GM06990 (cell line): ENCODE results near the gene PKHD1.

Experiments used
- DNase-seq: peaks from one replicate; pipeline ENCODE4 v3.0.0-alpha.2; 2011; ENCODE audit not compliant: insufficient read length; ENCODE audit errors: extremely low read depth
- H3K27me3 ChIP-seq: replicated peaks from 2 replicates; pipeline ENCODE4 v1.6.0; 2011; ENCODE audit warnings: low read length; ENCODE audit not compliant: control insufficient read depth, insufficient read depth
- H3K36me3 ChIP-seq: 2 replicates; pipeline ENCODE4 v1.5.1; 2011; ENCODE audit warnings: low read length; ENCODE audit not compliant: control insufficient read depth, insufficient read depth
- H3K4me3 ChIP-seq: replicated peaks from 2 replicates; pipeline ENCODE4 v1.5.1; 2011; ENCODE audit warnings: low read depth, mild to moderate bottlenecking, control low read depth, low read length
- TF ChIP-seq, protein P1 (sequence below): IDR thresholded peaks from 2 replicates; pipeline ENCODE4 v1.5.1; 2011; ENCODE audit warnings: low read length, control low read depth, mild to moderate bottlenecking, inconsistent platforms; ENCODE audit not compliant: insufficient read depth, poor library complexity, severe bottlenecking

Gene PKHD1

DNA sequence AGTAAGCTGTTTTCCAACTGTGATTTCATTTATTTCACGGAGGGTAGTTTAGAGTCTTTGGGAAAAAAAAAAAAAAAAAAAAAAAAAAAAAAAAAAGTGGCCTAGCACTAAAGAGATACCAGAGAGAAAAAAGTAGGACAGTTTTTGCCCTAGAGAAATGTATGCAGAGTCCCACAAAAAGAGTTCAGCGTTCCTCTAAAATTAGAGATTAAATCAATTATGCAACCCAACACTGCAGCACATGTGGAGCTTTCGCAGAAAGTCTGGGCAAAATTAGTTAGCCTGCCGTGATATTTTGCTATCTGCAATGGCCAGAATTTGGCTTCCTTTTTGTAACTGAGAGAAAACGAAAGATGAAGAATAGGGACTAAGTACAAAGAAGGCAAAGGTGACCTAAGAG lies 309.8 kb downstream of the PKHD1 start:
- TF ChIP-seq, protein P1, sequence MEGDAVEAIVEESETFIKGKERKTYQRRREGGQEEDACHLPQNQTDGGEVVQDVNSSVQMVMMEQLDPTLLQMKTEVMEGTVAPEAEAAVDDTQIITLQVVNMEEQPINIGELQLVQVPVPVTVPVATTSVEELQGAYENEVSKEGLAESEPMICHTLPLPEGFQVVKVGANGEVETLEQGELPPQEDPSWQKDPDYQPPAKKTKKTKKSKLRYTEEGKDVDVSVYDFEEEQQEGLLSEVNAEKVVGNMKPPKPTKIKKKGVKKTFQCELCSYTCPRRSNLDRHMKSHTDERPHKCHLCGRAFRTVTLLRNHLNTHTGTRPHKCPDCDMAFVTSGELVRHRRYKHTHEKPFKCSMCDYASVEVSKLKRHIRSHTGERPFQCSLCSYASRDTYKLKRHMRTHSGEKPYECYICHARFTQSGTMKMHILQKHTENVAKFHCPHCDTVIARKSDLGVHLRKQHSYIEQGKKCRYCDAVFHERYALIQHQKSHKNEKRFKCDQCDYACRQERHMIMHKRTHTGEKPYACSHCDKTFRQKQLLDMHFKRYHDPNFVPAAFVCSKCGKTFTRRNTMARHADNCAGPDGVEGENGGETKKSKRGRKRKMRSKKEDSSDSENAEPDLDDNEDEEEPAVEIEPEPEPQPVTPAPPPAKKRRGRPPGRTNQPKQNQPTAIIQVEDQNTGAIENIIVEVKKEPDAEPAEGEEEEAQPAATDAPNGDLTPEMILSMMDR = no peak
- Histone ChIP-seq H3K36me3 (no peaks in the 10 kb centered on the region), H3K4me3 (no peak overlapping the region), H3K27me3 (no peaks in the 10 kb centered on the region)
- no peak for DNase-seq

DNA sequence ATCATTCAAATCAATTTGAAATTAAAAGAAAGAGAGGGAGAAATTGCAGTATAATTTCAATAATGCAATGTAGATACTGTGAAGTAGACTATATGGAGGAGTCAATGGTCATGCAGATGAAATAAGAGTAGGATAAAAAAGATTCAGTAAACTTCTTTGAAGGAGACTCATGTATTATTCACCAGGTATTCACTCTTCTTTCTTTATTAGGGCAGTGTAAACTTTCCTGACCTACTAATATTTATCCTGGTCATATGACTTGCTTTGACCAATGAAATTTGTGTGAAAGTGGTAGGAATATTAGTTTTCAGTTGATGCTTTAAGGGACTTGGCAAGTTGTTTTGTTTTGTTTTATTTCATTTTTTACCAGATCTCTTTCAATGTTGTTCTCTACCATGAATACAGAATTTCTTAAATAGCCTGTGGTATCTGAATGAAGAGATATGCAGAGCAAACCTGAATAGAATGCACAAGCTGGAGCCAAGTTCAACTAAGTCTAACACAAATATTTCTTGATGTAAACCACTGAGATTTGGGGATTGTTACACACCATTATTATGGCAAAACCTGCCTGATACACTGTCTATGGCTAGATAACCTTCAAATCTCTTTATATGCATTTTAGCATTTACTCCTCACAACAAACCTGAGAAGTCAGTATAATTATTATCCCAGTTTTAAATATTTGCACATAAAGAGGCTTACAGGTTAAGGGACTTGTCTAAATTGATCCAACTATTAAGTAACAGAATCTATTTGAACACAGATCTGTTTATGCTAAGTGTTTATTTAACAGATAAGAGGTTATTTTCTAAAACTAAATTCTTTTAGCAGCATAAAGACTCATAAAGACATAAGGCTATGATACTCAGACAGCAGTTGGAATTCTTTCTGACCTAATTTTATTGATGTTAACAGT lies 311.2 kb downstream of the PKHD1 start:
- DNase-seq = no peak
- Histone ChIP-seq H3K36me3 (no peaks in the 10 kb centered on the region), H3K4me3 (no peak overlapping the region), H3K27me3 (no peaks in the 10 kb centered on the region)
- TF ChIP-seq, protein P1 = no peak

DNA sequence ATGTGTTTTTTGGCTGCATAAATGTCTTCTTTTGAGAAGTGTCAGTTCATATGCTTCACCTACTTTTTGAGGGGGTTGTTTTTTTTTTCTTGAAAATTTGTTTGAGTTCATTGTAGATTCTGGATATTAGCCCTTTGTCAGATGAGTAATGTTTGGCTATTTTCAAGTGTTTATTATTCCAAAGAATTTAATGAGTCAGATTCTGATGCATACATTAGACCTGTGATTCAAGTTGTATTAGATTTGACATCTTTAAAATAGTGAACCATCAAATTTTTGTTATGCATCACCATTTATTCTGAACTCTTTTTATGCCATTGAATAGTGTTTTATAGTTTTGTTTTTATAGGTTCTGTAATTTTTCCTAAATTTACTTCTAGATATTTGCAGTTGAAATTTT lies 319.3 kb downstream of the PKHD1 start:
- TF ChIP-seq, protein P1 = no peak
- H3K36me3 ChIP-seq = no peaks in the 10 kb centered on the region
- H3K4me3 ChIP-seq = no peak overlapping the region
- no peaks in the 10 kb centered on the region for H3K27me3 ChIP-seq
- DNase-seq = no peak

DNA sequence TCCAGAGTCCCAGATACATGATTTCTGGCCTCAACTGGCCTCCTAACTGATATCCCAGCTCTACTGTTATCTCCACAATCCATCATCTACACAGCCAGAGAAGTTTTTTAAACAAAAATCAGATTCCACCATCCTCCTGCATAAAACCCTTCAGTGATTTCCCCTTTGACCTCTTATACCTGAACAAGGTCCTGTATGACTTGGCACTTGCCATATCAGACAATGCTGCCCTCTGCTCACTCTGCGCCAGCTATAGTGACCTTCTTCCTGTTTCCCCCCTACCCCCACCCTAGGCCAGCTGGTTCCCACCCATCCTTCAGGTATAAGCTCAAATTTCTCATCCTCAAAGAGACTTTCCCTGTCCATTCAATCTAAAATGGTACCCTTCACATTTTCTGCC lies 322.2 kb downstream of the PKHD1 start:
- H3K27me3 ChIP-seq = no peaks in the 10 kb centered on the region

DNA sequence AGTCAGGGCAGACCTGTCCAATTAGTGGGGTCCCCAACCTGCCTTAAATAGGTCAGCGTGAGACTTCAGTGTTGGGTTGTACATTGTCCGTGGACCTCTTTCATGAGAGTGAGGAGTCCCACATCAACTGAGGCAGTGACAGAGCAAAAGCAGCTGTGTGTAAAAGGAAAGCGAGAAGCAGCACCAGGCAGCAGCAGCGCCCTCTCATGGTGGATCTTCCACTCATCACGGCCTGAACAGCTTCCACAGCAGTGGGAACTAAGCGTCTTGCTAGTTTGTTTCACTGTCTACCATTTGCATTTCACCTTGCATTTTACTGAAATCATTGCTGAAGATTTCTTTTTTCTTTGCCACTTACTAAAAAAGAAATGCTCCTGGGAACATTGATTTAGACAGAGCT lies 333.8 kb downstream of the PKHD1 start:
- TF ChIP-seq, protein P1 = peak; percentile 77
- Histone ChIP-seq H3K4me3 (no peak overlapping the region), H3K36me3 (no peaks in the 10 kb centered on the region), H3K27me3 (no peaks in the 10 kb centered on the region)
- DNase-seq = no peak

More for the DNA sequence above, 322.2 kb downstream of the PKHD1 start:
- no peak for DNase-seq
- Histone ChIP-seq H3K4me3 (no peak overlapping the region), H3K36me3 (no peaks in the 10 kb centered on the region)
- TF ChIP-seq, protein P1 = no peak
